K562 (cell line): ENCODE data around the gene BEND6. TPM values are rescaled to one million over a fixed set of nuclear protein-coding genes. Genes with fewer than 3 reads are reported as not detected.
"Not testable (repeated sequence)": the region's sequence is repeated elsewhere in the genome, so short reads cannot be mapped to it uniquely, and the experiment has no call there.

Experiments
- ATAC-seq: fragments of 200-7000 bp; cut with Tn5 transposase; 3 replicates; pipeline ENCODE4 v1.9.1; 2020; ENCODE audit warnings: moderate library complexity
- BruUV-seq: library from RNA; stranded (reverse); fragments of 400-500 nt; replicated peaks from 2 replicates; lab custom pipeline; 2021; lab: Mats Ljungman, UMichigan
- CTCF ChIA-PET: fragments of 300-600 bp; formaldehyde crosslinking; extraction: SDS; loops from one replicate; lab custom pipeline; 2021; ENCODE audit warnings: low intra/inter-chr PET ratio; lab: Yijun Ruan, JAX
- POLR2A ChIA-PET: fragments of 300-600, 350-650 bp; sonication (Branson Sonifier 250); formaldehyde crosslinking; extraction: SDS; loops from one replicate; lab custom pipeline; 2021; ENCODE audit warnings: antibody characterized with exemption, inconsistent platforms; lab: Yijun Ruan, JAX
- DNase-seq, 4 experiments: peaks; one replicate each; pipeline versions ENCODE4 v3.0.0 to v3.0.0-alpha.2; 2011 to 2018; ENCODE audit warnings: low spot score in 3 of 4, mixed read lengths in 3 of 4; ENCODE audit errors: extremely low read depth in 1 of 4
- FAIRE-seq: peaks from 2 replicates; lab custom pipeline; 2011; peaks lifted over from hg19 to GRCh38; lab: Jason Lieb, UNC
- H2AFZ ChIP-seq: 2 replicates; pipeline ENCODE4 v1.6.0; 2011; ENCODE audit warnings: low read depth, low read length, control low read depth, inconsistent platforms
- H3K27ac ChIP-seq: fragments of 200-600 bp; 3 replicates; pipeline ENCODE4 v1.8.0; 2011; ENCODE audit warnings: low read depth, mild to moderate bottlenecking, control low read depth, inconsistent platforms, low read length, moderate library complexity, mixed read lengths; ENCODE audit errors: extremely low read depth
- H3K27me3 ChIP-seq, 2 experiments: fragments of 300-600 bp in 1 of 2; 2 replicates in 1 of 2; 3 replicates in 1 of 2; pipeline versions ENCODE4 v1.6.0 to v1.8.0; 2011; ENCODE audit warnings: inconsistent platforms in 2 of 2, low read length in 2 of 2, mild to moderate bottlenecking in 1 of 2, mixed read lengths in 1 of 2, moderate library complexity in 1 of 2; ENCODE audit not compliant: control insufficient read depth in 2 of 2, insufficient read depth in 2 of 2
- H3K36me3 ChIP-seq: fragments of 300-600 bp; 3 replicates; pipeline ENCODE4 v1.8.0; 2011; ENCODE audit warnings: mild to moderate bottlenecking, low read length, inconsistent platforms; ENCODE audit not compliant: control insufficient read depth, insufficient read depth
- H3K4me1 ChIP-seq, 2 experiments: fragments of 200-600 bp in 1 of 2; replicated peaks in 1 of 2; 2 replicates in 1 of 2; 3 replicates in 1 of 2; pipeline versions ENCODE4 v1.5.1 to v1.8.0; 2011; ENCODE audit warnings: inconsistent platforms in 2 of 2, low read length in 2 of 2, mild to moderate bottlenecking in 1 of 2, mixed read lengths in 1 of 2, moderate library complexity in 1 of 2; ENCODE audit not compliant: control insufficient read depth in 2 of 2, insufficient read depth in 2 of 2
- H3K4me2 ChIP-seq: 2 replicates; pipeline ENCODE4 v1.6.1; 2011; ENCODE audit warnings: low read length, control low read depth, inconsistent platforms, mixed read lengths; ENCODE audit not compliant: insufficient read depth
- H3K4me3 ChIP-seq: fragments of 200-600 bp; sonication (generic), shearing (Covaris generic); 2 replicates; pipeline ENCODE4 v1.5.1; 2016; ENCODE audit warnings: control low read depth, inconsistent platforms
- H3K79me2 ChIP-seq: fragments of 200-600 bp; 3 replicates; pipeline ENCODE4 v1.8.0; 2011; ENCODE audit warnings: low read length, inconsistent platforms; ENCODE audit not compliant: control insufficient read depth, insufficient read depth
- H3K9ac ChIP-seq, 2 experiments: 2 replicates each; pipeline versions ENCODE4 v1.6.0 to v1.6.1; 2011; ENCODE audit warnings: low read depth in 2 of 2, low read length in 2 of 2, control low read depth in 1 of 2, inconsistent platforms in 1 of 2, mild to moderate bottlenecking in 1 of 2, mixed read lengths in 1 of 2; ENCODE audit not compliant: insufficient read depth in 1 of 2
- H3K9me1 ChIP-seq: one replicate; pipeline ENCODE4 v1.6.0; 2011; ENCODE audit warnings: inconsistent platforms, mild to moderate bottlenecking, low read length, moderate library complexity; ENCODE audit not compliant: control insufficient read depth, insufficient read depth
- H3K9me3 ChIP-seq: replicated peaks from 2 replicates; pipeline ENCODE4 v1.5.1; 2011; ENCODE audit warnings: low read depth, low read length, inconsistent platforms; ENCODE audit not compliant: control insufficient read depth, insufficient read depth
- H4K20me1 ChIP-seq: replicated peaks from 2 replicates; pipeline ENCODE4 v1.6.1; 2011; ENCODE audit warnings: low read length, inconsistent platforms, mixed read lengths; ENCODE audit not compliant: control insufficient read depth, insufficient read depth
- FUS ChIP-seq: fragments of 200-400 bp; formaldehyde crosslinking; optimal IDR thresholded peaks from 2 replicates; pipeline ENCODE3; 2017; ENCODE audit warnings: low read depth, low read length
- RUNX1 ChIP-seq: sonication (generic); IDR thresholded peaks from 2 replicates; pipeline ENCODE4 v1.6.1; 2016; ENCODE audit warnings: antibody characterized with exemption, low read depth
- WHSC1 ChIP-seq: IDR thresholded peaks from one replicate; pipeline ENCODE4 v1.6.1; 2012; ENCODE audit warnings: low read length, control low read depth, inconsistent platforms
- ZNF24 ChIP-seq: fragments of 450-650 bp; IDR thresholded peaks from 2 replicates; pipeline ENCODE4 v1.6.1; 2016
- ZNF449 ChIP-seq: fragments of 250-450 bp; sonication (Bioruptor Pico); IDR thresholded peaks from 2 replicates; pipeline ENCODE4 v1.8.0; 2022; ENCODE audit warnings: moderate library complexity, mild to moderate bottlenecking, inconsistent platforms
- WGBS: fragments of 100-300 bp; shearing (Covaris generic); methylation state at CpG from one replicate; pipeline ENCODE4 v1.1.6; 2016; ENCODE audit warnings: low coverage, mixed read lengths; ENCODE audit not compliant: insufficient coverage; ENCODE audit errors: missing lambda C conversion rate; 5-methylcytosine and 5-hydroxymethylcytosine counted together
- in situ Hi-C: fragments of 300-500 bp; cut with MboI; formaldehyde crosslinking; loops from 4 replicates; pipeline ENCODE4 v1.15.0; 2018; ENCODE audit warnings: inconsistent platforms, mixed read lengths
- intact Hi-C: fragments of 100-400 bp; cut with micrococcal nuclease; formaldehyde crosslinking; loops from 2 replicates; pipeline ENCODE4 v1.14.2; 2022
- polyA plus RNA-seq, 8 experiments: library from polyadenylated mRNA; depleted of rRNA in 4 of 8; stranded (reverse) in 5 of 8; unstranded in 3 of 8; fragments of >200 nt; fragmentation: Nextera tagmentation in 2 of 8; fragmentation: Illumina TruSeq in 1 of 8; extraction: Ambion mirVana in 2 of 8; extraction: Trizol in 1 of 8; gene quantifications; 2 replicates each; pipeline versions ENCODE4 v1.2.1 to v1.2.3, GENCODE V29; 2011 to 2014; ENCODE audit warnings: inconsistent platforms in 1 of 8, missing spikeins in 1 of 8
- total RNA-seq, 7 experiments: library from RNA; depleted of rRNA in 6 of 7; stranded (reverse); fragments of >200 nt in 6 of 7; fragmentation: Illumina TruSeq in 2 of 7; extraction: Trizol in 2 of 7; gene quantifications; 2 replicates each; pipeline versions ENCODE4 v1.2.1 to v1.2.3, GENCODE V29; 2011 to 2021; ENCODE audit warnings: low replicate concordance in 1 of 7

BEND6 gene
- total and polyA plus RNA-seq, 9 of the 15 experiments (the other 6 are each of a cell fraction or from before 2014, with no cell fraction given): 0.37 to 4.0 (median 1.1) TPM

- FAIRE-seq (no peak), DNase-seq (no peak), ATAC-seq (peak; percentile 28)
- Histone ChIP-seq H3K27me3 (no peaks in the 10 kb centered on the region), H3K27ac (no peak overlapping the region), H3K9me1 (no peaks in the 10 kb centered on the region), H3K79me2 (no peaks in the 10 kb centered on the region), H2AFZ (peak overlapping the region; percentile 46; the same call in 1 of the 2 replicates), H3K4me1 (no peaks in the 10 kb centered on the region; a peak in 1 of 5 replicates), H4K20me1 (no peaks in the 10 kb centered on the region), H3K36me3 (no peaks in the 10 kb centered on the region), H3K9ac (no peak overlapping the region), H3K4me2 (no peak overlapping the region), H3K9me3 (no peaks in the 10 kb centered on the region; the same call in 1 of the 2 replicates), H3K4me3 (no peak overlapping the region)
- BruUV-seq: no TSS peak
- 44% methylated on average over 5 of the region's 5 CpGs for WGBS
- intact Hi-C loops: no loop called here
- ChIA-PET CTCF (no interaction called here), POLR2A (no interaction called here)
- in situ Hi-C loops: no loop called here
- no peak for TF ChIP-seq ZNF449 (CRISPR knock-in tag)
- TF ChIP-seq RUNX1: no peak
- TF ChIP-seq WHSC1: no peak
- TF ChIP-seq ZNF24: no peak
- no peak for TF ChIP-seq FUS
Observed at GRCh38 chr6:57040011-57040410, 85.1 kb downstream of the BEND6 start.

- peaks cover 20% of the 10 kb centered on the region for H3K79me2 ChIP-seq
- H3K36me3 ChIP-seq, BruUV-seq, H3K4me3 ChIP-seq, intact Hi-C loops, H3K9me3 ChIP-seq, DNase-seq, in situ Hi-C loops, H3K9ac ChIP-seq, POLR2A ChIA-PET, H3K9me1 ChIP-seq, ATAC-seq, H3K27me3 ChIP-seq, H3K4me2 ChIP-seq, H2AFZ ChIP-seq, CTCF ChIA-PET, H3K4me1 ChIP-seq, FAIRE-seq, H3K27ac ChIP-seq, H4K20me1 ChIP-seq: not testable (repeated sequence)
- WGBS: 74% methylated on average over 1 of the region's 1 CpG
Observed at GRCh38 chr6:57044061-57044460, 89.2 kb downstream of the BEND6 start.
